Measurements from ENCODE around the gene GRIP1.

DNA sequence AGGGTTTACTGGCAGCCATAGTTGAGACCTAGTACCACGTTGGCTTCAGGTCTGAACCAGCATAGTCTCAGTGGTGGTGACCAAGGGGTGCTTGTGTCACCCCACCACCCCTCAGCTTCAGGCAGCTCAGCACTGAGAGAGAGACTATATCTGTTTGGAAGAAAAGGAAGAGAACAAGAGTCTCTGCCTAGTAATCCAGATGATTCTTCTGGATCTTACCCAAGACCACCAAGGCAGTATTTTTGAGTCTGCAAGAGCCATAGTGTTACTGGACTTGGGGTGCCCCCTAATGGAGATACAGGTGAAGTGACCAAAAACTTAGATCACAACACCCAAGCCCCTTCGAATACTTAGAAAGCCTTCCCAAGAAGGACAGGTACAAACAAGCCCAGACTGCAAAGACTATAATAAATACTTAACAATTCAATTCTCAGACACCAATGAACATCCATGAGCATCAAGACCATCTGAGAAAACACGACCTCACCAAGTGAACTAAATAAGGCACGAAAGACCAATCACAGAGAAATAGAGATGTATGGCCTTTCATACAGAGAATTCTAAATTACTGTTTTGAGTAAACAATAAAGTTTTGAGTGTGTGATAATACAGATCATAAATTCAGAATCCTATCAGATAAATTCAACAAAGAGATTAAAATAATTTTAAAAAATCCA, 269.5 kb downstream of the GRIP1 start:
- TF ChIP-seq, protein P1, sequence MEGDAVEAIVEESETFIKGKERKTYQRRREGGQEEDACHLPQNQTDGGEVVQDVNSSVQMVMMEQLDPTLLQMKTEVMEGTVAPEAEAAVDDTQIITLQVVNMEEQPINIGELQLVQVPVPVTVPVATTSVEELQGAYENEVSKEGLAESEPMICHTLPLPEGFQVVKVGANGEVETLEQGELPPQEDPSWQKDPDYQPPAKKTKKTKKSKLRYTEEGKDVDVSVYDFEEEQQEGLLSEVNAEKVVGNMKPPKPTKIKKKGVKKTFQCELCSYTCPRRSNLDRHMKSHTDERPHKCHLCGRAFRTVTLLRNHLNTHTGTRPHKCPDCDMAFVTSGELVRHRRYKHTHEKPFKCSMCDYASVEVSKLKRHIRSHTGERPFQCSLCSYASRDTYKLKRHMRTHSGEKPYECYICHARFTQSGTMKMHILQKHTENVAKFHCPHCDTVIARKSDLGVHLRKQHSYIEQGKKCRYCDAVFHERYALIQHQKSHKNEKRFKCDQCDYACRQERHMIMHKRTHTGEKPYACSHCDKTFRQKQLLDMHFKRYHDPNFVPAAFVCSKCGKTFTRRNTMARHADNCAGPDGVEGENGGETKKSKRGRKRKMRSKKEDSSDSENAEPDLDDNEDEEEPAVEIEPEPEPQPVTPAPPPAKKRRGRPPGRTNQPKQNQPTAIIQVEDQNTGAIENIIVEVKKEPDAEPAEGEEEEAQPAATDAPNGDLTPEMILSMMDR (IDR thresholded peaks at IDR 0.05): peak in 1 of 2 donors; percentile 46
- TF ChIP-seq POLR2A (IDR thresholded peaks at IDR 0.05) (no peak), EP300 (IDR thresholded peaks at IDR 0.05) (no peak)
